Measurements from ENCODE around the gene OBSL1. TPM values are rescaled to one million over a fixed set of nuclear protein-coding genes. Genes with fewer than 3 reads are reported as not detected.

Gene OBSL1
- total RNA-seq = 100 to 1,000 TPM; 462 to 507 TPM
- polyA plus RNA-seq (ENCODE audit: insufficient read depth, low read depth, low replicate concordance) = 312 TPM
- long read RNA-seq, donor 1, full-length matches to known transcripts = 49 of 205 reads
- long read RNA-seq, donor 1, partial matches to known transcripts = 156 of 205 reads
- long read RNA-seq, donor 1, other reads (novel, unspliced or antisense) = 0 of 205 reads
- long read RNA-seq, donor 2, transcript OBSL1-202 (9 exons, 3,297 nt) = major isoform, 15 of 406 reads
- long read RNA-seq, donor 2, partial matches to known transcripts = 378 of 406 reads
- long read RNA-seq, donor 2, other reads (novel, unspliced or antisense) = 0 of 406 reads

DNA sequence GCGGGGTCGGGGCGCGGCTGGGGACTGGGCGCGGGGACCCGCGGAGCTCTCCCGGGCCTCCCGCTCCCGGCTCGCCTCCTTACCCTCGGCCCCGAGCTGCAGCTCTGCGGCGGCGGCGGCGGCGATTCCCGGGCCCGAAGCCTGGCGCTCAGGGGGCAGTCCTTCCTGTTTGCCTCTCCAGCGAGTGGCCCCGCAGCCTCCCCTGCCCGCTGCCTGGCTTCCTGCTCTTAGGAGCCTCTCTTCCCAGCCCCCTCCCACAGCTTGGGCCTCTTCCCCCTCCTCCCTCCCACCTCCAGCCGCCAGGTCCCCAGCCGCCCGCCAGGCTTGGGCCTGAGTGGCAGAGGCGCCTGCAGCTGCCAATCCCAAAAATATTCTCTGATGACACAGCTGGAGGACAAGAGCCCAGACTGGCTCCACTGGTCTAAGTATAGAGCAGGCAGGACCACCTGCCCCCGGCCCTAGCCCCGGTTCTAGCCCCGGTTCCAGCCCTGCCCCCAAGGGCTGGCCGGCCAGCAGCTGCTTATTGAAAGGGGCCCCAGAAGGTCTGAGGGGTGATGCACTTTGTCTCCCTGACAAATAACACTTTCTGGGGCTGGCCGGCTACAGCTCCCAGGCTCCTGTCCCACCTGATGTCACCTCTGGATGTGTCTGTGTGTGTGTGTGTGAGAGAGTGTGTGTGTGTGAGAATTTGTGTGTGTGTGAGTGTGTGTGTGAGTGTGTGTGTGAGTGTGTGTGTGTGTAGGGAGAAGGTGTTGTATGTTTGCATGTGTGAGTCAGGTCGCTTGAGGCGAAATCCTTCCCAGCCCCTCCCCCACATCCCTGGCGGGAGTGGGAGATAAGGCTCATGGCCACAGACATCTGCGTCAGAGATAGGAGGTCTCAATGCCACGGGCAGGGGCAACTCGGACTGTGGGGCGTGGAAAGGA, at the start of gene OBSL1:
TSS of gene OBSL1 (minus strand) at position 229 of the 926 bp plus-strand sequence. CDS start 307 bp downstream, outside the sequence.
- H3K4me1 ChIP-seq = peaks cover 27% of the 10 kb centered on the region
- peak within 1 kb of the TSS; percentile 68 to 93 for H3K27ac ChIP-seq
- H3K27me3 ChIP-seq = no peaks in the 10 kb centered on the region
- WGBS, 2 donors = 6 to 22% methylated on average over 13 to 31 of the region's 42 CpGs
- peak within 1 kb of the TSS; percentile 69 to 76 for H3K4me3 ChIP-seq
- TF ChIP-seq POLR2A (IDR thresholded peaks at IDR 0.05) = no peak
- intact Hi-C loops (cut with DNase I; ENCODE audit: low total_unique reads) = no loop called here
- no peaks in the 10 kb centered on the region for H3K36me3 ChIP-seq (ENCODE audit: low read depth, missing control alignments)
- H3K9me3 ChIP-seq = no peaks in the 10 kb centered on the region
- peak; percentile 86 for DNase-seq

DNA sequence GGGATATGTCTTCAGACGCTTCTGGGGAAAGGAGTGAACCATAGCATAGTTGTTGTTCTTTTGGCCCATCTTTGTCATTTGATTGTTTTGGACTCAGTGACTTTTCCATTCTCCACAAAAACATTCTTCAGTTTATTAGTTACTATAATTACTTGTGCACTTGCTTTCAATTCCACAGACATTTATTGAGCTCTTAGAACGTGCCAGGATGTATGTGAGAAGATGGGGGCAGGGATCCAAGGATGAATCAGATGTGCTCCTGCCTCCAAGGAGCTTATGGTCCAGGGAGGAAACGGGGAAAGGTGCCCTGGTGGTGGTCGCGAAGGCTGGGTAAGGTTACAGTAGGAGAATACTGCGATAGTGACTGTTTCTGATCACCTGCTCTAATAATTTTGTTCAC, 49.2 kb upstream of the OBSL1 start:
- intact Hi-C loops (cut with DNase I; ENCODE audit: low total_unique reads) = no loop called here
- Histone ChIP-seq H3K4me1 (peaks cover 12% of the 10 kb centered on the region), H3K36me3 (ENCODE audit: low read depth, missing control alignments) (no peaks in the 10 kb centered on the region), H3K27me3 (no peaks in the 10 kb centered on the region), H3K4me3 (no peak overlapping the region), H3K27ac (no peak overlapping the region), H3K9me3 (no peaks in the 10 kb centered on the region)
- WGBS, 2 donors = 85 to 88% methylated on average over 6 of the region's 6 CpGs
- TF ChIP-seq POLR2A (IDR thresholded peaks at IDR 0.05) = no peak
- TF ChIP-seq, protein P1, sequence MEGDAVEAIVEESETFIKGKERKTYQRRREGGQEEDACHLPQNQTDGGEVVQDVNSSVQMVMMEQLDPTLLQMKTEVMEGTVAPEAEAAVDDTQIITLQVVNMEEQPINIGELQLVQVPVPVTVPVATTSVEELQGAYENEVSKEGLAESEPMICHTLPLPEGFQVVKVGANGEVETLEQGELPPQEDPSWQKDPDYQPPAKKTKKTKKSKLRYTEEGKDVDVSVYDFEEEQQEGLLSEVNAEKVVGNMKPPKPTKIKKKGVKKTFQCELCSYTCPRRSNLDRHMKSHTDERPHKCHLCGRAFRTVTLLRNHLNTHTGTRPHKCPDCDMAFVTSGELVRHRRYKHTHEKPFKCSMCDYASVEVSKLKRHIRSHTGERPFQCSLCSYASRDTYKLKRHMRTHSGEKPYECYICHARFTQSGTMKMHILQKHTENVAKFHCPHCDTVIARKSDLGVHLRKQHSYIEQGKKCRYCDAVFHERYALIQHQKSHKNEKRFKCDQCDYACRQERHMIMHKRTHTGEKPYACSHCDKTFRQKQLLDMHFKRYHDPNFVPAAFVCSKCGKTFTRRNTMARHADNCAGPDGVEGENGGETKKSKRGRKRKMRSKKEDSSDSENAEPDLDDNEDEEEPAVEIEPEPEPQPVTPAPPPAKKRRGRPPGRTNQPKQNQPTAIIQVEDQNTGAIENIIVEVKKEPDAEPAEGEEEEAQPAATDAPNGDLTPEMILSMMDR (IDR thresholded peaks at IDR 0.05) = no peak
- DNase-seq = no peak

DNA sequence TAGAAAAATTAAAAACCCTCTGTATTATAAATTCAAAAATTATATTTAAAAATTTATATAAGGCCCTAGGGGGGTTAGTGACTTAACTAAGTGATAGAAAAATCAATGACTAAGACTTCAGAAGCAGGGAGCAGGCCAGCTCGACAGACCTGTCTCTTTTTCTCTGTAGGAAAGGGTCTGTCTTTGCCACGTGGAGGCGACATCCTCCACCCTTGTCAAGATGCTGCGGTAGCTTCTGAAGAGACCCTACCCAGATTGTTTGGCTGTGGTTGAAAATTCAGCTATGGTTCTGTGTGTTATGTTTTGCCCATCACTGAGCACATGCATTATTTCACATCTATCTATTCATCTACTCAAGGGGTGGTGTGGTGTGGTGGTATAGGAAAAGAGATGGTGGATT, 47.9 kb upstream of the OBSL1 start:
- H3K27me3 ChIP-seq = no peaks in the 10 kb centered on the region
- H3K4me3 ChIP-seq = no peak overlapping the region
- peaks cover 13% of the 10 kb centered on the region for H3K4me1 ChIP-seq
- H3K27ac ChIP-seq = no peak overlapping the region
- no peaks in the 10 kb centered on the region for H3K9me3 ChIP-seq
- TF ChIP-seq, protein P1 (IDR thresholded peaks at IDR 0.05) = no peak
- TF ChIP-seq POLR2A (IDR thresholded peaks at IDR 0.05) = no peak
- intact Hi-C loops (cut with DNase I; ENCODE audit: low total_unique reads) = no loop called here
- no peak for DNase-seq
- H3K36me3 ChIP-seq (ENCODE audit: low read depth, missing control alignments) = no peaks in the 10 kb centered on the region
- 72 to 77% methylated on average over 4 of the region's 4 CpGs for WGBS, 2 donors

DNA sequence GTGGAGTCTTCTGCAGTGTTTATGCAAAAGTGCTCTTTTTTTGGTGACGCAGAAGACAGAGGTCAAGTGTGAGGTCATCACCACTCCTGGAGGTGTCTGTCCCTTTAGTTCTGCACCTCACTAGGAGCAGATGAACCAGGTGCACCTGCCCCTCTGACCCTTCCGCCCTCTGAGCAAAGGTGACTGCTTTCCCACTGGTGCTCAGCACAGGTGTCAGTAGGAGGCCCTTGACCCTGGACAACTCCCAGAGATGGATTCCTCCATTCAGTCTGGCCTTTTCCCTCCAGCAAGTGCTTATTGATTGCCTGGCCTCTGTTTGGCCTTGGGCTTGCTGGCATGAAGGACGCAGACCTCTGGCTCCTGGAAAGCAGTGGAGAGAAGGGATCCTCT, 47.4 kb upstream of the OBSL1 start:
- TF ChIP-seq, protein P1 (IDR thresholded peaks at IDR 0.05) = no peak
- TF ChIP-seq POLR2A (IDR thresholded peaks at IDR 0.05) = no peak
- peaks cover 13% of the 10 kb centered on the region for H3K4me1 ChIP-seq
- no peaks in the 10 kb centered on the region for H3K9me3 ChIP-seq
- H3K27me3 ChIP-seq = no peaks in the 10 kb centered on the region
- H3K4me3 ChIP-seq = no peak overlapping the region
- WGBS, 2 donors = 64 to 84% methylated on average over 3 of the region's 3 CpGs
- no peak for DNase-seq
- intact Hi-C loops (cut with DNase I; ENCODE audit: low total_unique reads) = no loop called here
- H3K27ac ChIP-seq = no peak overlapping the region
- no peaks in the 10 kb centered on the region for H3K36me3 ChIP-seq (ENCODE audit: low read depth, missing control alignments)

DNA sequence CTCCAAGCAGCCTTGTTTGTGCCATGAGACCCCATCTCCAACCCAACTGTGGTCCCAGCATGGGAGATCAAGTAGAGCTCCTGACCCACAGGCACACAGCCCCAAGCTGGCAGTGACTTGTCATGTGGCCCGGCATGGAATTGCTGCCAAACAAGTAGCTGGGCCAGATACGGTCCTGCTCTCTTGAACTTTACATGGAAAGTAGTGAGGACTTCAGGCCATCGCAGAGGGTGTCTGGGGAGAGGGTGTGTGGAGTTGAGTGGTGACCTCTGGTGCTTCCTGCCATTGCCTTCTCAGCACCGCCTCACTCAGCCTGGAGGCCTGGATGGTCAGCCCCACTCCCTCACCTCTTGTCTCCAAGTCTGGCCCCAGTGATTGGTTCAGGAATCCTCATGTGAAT, 45.2 kb upstream of the OBSL1 start:
- H3K27me3 ChIP-seq = no peaks in the 10 kb centered on the region
- no peaks in the 10 kb centered on the region for H3K9me3 ChIP-seq
- intact Hi-C loops (cut with DNase I; ENCODE audit: low total_unique reads) = no loop called here
- WGBS, 2 donors = 84 to 85% methylated on average over 4 of the region's 4 CpGs
- H3K27ac ChIP-seq = no peak overlapping the region
- H3K36me3 ChIP-seq (ENCODE audit: low read depth, missing control alignments) = no peaks in the 10 kb centered on the region
- DNase-seq = peak; percentile 46
- H3K4me3 ChIP-seq = no peak overlapping the region
- no peak for TF ChIP-seq POLR2A (IDR thresholded peaks at IDR 0.05)
- TF ChIP-seq, protein P1 (IDR thresholded peaks at IDR 0.05) = no peak
- H3K4me1 ChIP-seq = peaks cover 24% of the 10 kb centered on the region

Measured in testis (tissue), 5 donors.